ENCODE data around the gene ROBO1.
"Not testable (repeated sequence)": the region's sequence is repeated elsewhere in the genome, so short reads cannot be mapped to it uniquely, and the experiment has no call there.

ROBO1 gene

GRCh38 chr3:79551997-79552396, 215.8 kb downstream of the ROBO1 start:
- no peak for DNase-seq (ENCODE audit: low read depth in 2 of 2)

- no peak for DNase-seq (ENCODE audit: low read depth in 2 of 2)
Measured at GRCh38 chr3:79551321-79551892, 216.4 kb downstream of the ROBO1 start.

- DNase-seq (ENCODE audit: low read depth in 2 of 2): no peak
Measured at GRCh38 chr3:79543218-79543982, 224.4 kb downstream of the ROBO1 start.

GRCh38 chr3:79534727-79535126, 233.1 kb downstream of the ROBO1 start:
- DNase-seq (ENCODE audit: low read depth in 2 of 2): no peak

- no peak for DNase-seq (ENCODE audit: low read depth in 2 of 2)
Measured at GRCh38 chr3:79531566-79532295, 236.1 kb downstream of the ROBO1 start.

GRCh38 chr3:79521221-79521848, 246.5 kb downstream of the ROBO1 start:
- no peak for DNase-seq (ENCODE audit: low read depth in 2 of 2)

GRCh38 chr3:79517766-79518413, 249.9 kb downstream of the ROBO1 start:
- no peak for DNase-seq (ENCODE audit: low read depth in 2 of 2)

GRCh38 chr3:79516795-79517194, 251.0 kb downstream of the ROBO1 start:
- no peak for DNase-seq (ENCODE audit: low read depth in 2 of 2)

- no peak for DNase-seq (ENCODE audit: low read depth in 2 of 2)
Measured at GRCh38 chr3:79515072-79515471, 252.7 kb downstream of the ROBO1 start.

- DNase-seq (ENCODE audit: low read depth in 2 of 2): no peak
Measured at GRCh38 chr3:79514069-79514468, 253.7 kb downstream of the ROBO1 start.

GRCh38 chr3:79506751-79507150, 261.0 kb downstream of the ROBO1 start:
- DNase-seq (ENCODE audit: low read depth in 2 of 2): no peak

- DNase-seq (ENCODE audit: low read depth in 2 of 2): not testable (repeated sequence)
Measured at GRCh38 chr3:79502216-79502681, 265.5 kb downstream of the ROBO1 start.

GRCh38 chr3:79497447-79498111, 270.2 kb downstream of the ROBO1 start:
- no peak for DNase-seq (ENCODE audit: low read depth in 2 of 2)

- DNase-seq (ENCODE audit: low read depth in 2 of 2): no peak
Measured at GRCh38 chr3:79491029-79491641, 276.7 kb downstream of the ROBO1 start.

GRCh38 chr3:79490165-79491028, 277.4 kb downstream of the ROBO1 start:
- DNase-seq (ENCODE audit: low read depth in 2 of 2): no peak

- DNase-seq (ENCODE audit: low read depth in 2 of 2): no peak
Measured at GRCh38 chr3:79488407-79488806, 279.4 kb downstream of the ROBO1 start.

- no peak for DNase-seq (ENCODE audit: low read depth in 2 of 2)
Measured at GRCh38 chr3:79480746-79481145, 287.1 kb downstream of the ROBO1 start.

GRCh38 chr3:79478620-79479019, 289.2 kb downstream of the ROBO1 start:
- no peak for DNase-seq (ENCODE audit: low read depth in 2 of 2)

- DNase-seq (ENCODE audit: low read depth in 2 of 2): no peak
Measured at GRCh38 chr3:79477242-79477641, 290.6 kb downstream of the ROBO1 start.

- no peak for DNase-seq (ENCODE audit: low read depth in 2 of 2)
Measured at GRCh38 chr3:79473993-79474392, 293.8 kb downstream of the ROBO1 start.
